Pancreas (tissue), 10 donors: ENCODE results near the gene NSRP1. TPM values are rescaled to one million over a fixed set of nuclear protein-coding genes. Genes with fewer than 3 reads are reported as not detected.

Experiments used
- ATAC-seq, 4 donors: fragments of 200-7000 bp; cut with Tn5 transposase; one replicate each; pipeline versions ENCODE4 v1.8.0 to v1.9.1; 2020; ENCODE audit warnings: mild to moderate bottlenecking in 4 of 4, moderate library complexity in 4 of 4
- DNase-seq, 6 donors: peaks; one replicate each; pipeline ENCODE4 v3.0.0-alpha.2; 2020
- FAIRE-seq: peaks from 2 replicates; lab custom pipeline; 2012; peaks lifted over from hg19 to GRCh38; lab: Jason Lieb, UNC
- H3K27ac ChIP-seq, 4 donors: fragments of 200-600 bp; sonication (generic); 1 replicate in 3 of 4; 2 replicates in 1 of 4; pipeline versions ENCODE4 v1.5.0 to v1.8.0; 2020
- H3K27me3 ChIP-seq, 4 donors: fragments of 200-600 bp; one replicate each; pipeline ENCODE4 v1.8.0; 2021
- H3K36me3 ChIP-seq, 3 donors: fragments of 200-600 bp; sonication (generic) in 1 of 3; one replicate each; pipeline versions ENCODE4 v1.5.0 to v1.8.0; 2020 to 2021
- H3K4me1 ChIP-seq, 3 donors: fragments of 200-600 bp; one replicate each; pipeline ENCODE4 v1.8.0; 2021
- H3K4me3 ChIP-seq, 4 donors: fragments of 200-600 bp; sonication (generic) in 2 of 4; one replicate each; pipeline versions ENCODE4 v1.5.0 to v1.8.0; 2020 to 2021
- H3K9me3 ChIP-seq, 4 donors: fragments of 200-600 bp; one replicate each; pipeline ENCODE4 v1.8.0; 2021
- WGBS, 2 donors: extraction: QIAGEN DNeasy Blood & Tissue Kit; methylation state at CpG; one replicate each; pipeline ENCODE4 v1.1.7; 2013; 5-methylcytosine and 5-hydroxymethylcytosine counted together
- intact Hi-C, 3 donors: fragments of 100-400 bp; cut with DNase I; formaldehyde crosslinking; loops; one replicate each; pipeline versions ENCODE4 v1.11.1 to v1.14.2; 2022
- polyA plus RNA-seq, 2 donors: library from polyadenylated mRNA; stranded (reverse); fragments of 200-250 nt; gene quantifications; one replicate each; pipeline ENCODE4 v1.2.3, GENCODE V29; 2013
- total RNA-seq, 6 donors: library from RNA; stranded (reverse); fragmentation: NEBNext Ultra II Directional in 4 of 6; extraction: Animal tissue kit (Norgen Biotek cat#: 25700) in 4 of 6; gene quantifications; one replicate each; pipeline versions ENCODE4 v1.2.1 to v1.2.4, GENCODE V29; 2021 to 2023
- TF ChIP-seq, protein P1 (sequence below), 4 donors: fragments of 200-600 bp; sonication (generic) in 3 of 4; IDR thresholded peaks; one replicate each; pipeline versions ENCODE4 v1.5.0 to v1.8.0; 2021; ENCODE audit warnings: antibody characterized with exemption in 4 of 4
- donor health status: healthy with polysubstance abuse.
- donor health status: DM: no; HTN: no; CAD: no; lungs with moderate emphysema.
- donor health status: DM: no; HTN: no; CAD: no.
- donor health status: control.
- donor health status: control.
- donor health status: Bipolar disorder and iron deficiency.
- donor health status: DM: yes; HTN: yes; CAD: no.
- donor health status: DM: no; HTN: no; CAD: no.
- donor health status: DM: no; HTN: no; CAD: no.
- donor health status: DM: yes; HTN: yes; CAD: no.

The NSRP1 gene
- total and polyA plus RNA-seq, 8 donors, result 13.8 to 24.2 (median 15.2) TPM

DNA sequence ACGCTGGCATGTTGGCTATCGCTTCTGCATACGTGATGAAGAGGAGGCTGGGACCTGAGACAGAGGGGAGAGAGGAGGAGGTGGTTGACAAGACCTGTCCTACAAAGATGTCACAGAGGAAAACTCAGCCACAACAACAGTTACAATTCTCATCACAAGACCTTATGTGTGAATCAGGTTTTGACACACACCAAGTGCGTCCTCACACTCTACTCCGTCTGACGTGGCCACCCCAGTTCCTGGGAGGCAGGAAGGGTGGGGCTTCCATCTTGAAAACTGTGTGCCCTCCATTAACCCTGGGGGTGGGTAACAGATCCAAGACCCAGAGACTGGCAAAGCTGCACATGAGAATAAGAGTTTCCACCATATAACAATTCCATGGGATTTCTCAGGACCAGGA is 94.8 kb downstream of the NSRP1 start:
- TF ChIP-seq, protein P1, sequence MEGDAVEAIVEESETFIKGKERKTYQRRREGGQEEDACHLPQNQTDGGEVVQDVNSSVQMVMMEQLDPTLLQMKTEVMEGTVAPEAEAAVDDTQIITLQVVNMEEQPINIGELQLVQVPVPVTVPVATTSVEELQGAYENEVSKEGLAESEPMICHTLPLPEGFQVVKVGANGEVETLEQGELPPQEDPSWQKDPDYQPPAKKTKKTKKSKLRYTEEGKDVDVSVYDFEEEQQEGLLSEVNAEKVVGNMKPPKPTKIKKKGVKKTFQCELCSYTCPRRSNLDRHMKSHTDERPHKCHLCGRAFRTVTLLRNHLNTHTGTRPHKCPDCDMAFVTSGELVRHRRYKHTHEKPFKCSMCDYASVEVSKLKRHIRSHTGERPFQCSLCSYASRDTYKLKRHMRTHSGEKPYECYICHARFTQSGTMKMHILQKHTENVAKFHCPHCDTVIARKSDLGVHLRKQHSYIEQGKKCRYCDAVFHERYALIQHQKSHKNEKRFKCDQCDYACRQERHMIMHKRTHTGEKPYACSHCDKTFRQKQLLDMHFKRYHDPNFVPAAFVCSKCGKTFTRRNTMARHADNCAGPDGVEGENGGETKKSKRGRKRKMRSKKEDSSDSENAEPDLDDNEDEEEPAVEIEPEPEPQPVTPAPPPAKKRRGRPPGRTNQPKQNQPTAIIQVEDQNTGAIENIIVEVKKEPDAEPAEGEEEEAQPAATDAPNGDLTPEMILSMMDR (IDR thresholded peaks at IDR 0.05), result no peak
- H3K9me3 ChIP-seq, result no peaks in the 10 kb centered on the region
- no peak for ATAC-seq
- no peak overlapping the region for H3K27ac ChIP-seq
- no peak for DNase-seq
- H3K27me3 ChIP-seq, result no peaks in the 10 kb centered on the region
- no peaks in the 10 kb centered on the region for H3K36me3 ChIP-seq
- intact Hi-C loops, result no loop called here
- no peak overlapping the region for H3K4me3 ChIP-seq
- no peak for FAIRE-seq
- WGBS, 2 donors, result 81% methylated on average over 6 of the region's 6 CpGs
- H3K4me1 ChIP-seq, result no peaks in the 10 kb centered on the region

DNA sequence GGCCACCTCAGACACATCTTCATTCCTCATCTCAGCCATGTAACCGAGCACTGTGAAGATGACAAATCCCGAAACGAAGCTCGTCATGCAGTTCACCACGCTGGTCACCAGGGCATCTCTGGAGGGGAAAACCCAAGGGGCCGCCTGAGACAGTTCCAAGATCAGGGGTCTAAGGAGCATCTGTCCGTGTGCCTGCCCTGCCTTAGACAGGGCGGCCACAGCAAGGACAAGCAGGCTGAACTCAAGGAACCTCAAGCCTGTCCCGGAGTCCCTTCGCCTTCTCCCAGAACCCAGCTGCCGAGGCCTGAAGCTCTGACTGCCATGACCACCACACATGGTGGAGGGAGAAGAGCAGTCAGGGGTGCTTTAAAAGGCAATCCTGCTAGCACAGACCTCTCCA is 96.1 kb downstream of the NSRP1 start:
- Histone ChIP-seq H3K4me1 (no peaks in the 10 kb centered on the region), H3K4me3 (no peak overlapping the region), H3K36me3 (no peaks in the 10 kb centered on the region), H3K27me3 (no peaks in the 10 kb centered on the region), H3K9me3 (no peaks in the 10 kb centered on the region), H3K27ac (no peak overlapping the region)
- DNase-seq (no peak), ATAC-seq (no peak), FAIRE-seq (no peak)
- WGBS, 2 donors, result 84 to 88% methylated on average over 11 of the region's 11 CpGs
- TF ChIP-seq, protein P1 (IDR thresholded peaks at IDR 0.05), result no peak
- intact Hi-C loops, result no loop called here

DNA sequence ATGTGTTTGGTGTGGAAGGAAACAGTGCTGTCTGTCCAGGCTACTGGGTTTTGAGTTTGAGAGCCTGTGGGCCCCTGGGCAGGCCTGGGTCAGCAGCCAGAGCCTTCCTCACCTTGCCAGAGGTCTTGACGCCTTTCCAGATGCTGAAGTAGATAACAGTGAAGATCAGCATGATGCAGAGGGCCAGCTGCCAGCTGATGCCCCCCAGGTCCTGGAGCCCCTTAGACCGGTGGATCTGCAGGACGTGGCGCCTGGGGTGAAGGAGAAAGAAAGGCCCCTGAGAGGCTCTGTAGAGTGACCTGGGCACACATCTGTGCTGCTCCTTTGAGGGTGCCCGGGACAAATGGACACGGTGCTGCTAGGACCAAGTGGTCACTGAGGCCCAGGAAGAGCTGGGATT is 100.4 kb downstream of the NSRP1 start:
- no peak overlapping the region for H3K27ac ChIP-seq
- FAIRE-seq (no peak), ATAC-seq (no peak), DNase-seq (no peak)
- TF ChIP-seq, protein P1 (IDR thresholded peaks at IDR 0.05), result no peak
- no peaks in the 10 kb centered on the region for H3K4me1 ChIP-seq
- no peaks in the 10 kb centered on the region for H3K36me3 ChIP-seq
- no peaks in the 10 kb centered on the region for H3K27me3 ChIP-seq
- no peak overlapping the region for H3K4me3 ChIP-seq
- WGBS, 2 donors, result 86 to 95% methylated on average over 6 of the region's 6 CpGs
- H3K9me3 ChIP-seq, result no peaks in the 10 kb centered on the region
- intact Hi-C loops, result no loop called here

DNA sequence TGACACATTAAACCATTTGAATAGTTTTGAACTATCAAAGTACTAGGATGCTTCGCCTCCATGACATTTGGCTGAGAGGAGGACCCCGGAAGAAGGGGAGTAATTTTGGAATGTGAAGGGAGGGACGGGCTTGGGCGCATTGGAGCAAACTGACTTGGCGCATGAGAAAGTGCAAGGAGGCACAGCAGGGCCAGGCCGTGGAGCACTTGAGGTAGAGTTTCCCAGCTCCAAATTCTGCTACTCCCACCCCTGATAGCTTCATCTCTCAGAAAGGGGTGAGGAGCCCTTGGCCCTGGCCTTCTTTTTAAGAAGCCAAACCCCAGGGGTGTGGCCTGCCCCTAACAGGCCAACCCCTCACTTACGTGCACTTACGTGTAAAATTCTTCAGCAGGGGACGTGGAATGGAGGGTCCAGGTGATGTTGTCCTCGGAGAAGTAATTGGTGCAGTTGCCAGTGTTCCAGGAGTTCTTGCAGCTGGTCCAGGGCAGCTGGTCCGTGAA is 101.2 kb downstream of the NSRP1 start:
- Histone ChIP-seq H3K4me1 (no peaks in the 10 kb centered on the region), H3K27me3 (no peaks in the 10 kb centered on the region), H3K9me3 (no peaks in the 10 kb centered on the region), H3K4me3 (no peak overlapping the region), H3K27ac (no peak overlapping the region), H3K36me3 (no peaks in the 10 kb centered on the region)
- WGBS, 2 donors, result 88 to 93% methylated on average over 11 of the region's 11 CpGs
- intact Hi-C loops, result no loop called here
- ATAC-seq, result no peak
- no peak for DNase-seq
- FAIRE-seq, result no peak
- TF ChIP-seq, protein P1 (IDR thresholded peaks at IDR 0.05), result no peak

DNA sequence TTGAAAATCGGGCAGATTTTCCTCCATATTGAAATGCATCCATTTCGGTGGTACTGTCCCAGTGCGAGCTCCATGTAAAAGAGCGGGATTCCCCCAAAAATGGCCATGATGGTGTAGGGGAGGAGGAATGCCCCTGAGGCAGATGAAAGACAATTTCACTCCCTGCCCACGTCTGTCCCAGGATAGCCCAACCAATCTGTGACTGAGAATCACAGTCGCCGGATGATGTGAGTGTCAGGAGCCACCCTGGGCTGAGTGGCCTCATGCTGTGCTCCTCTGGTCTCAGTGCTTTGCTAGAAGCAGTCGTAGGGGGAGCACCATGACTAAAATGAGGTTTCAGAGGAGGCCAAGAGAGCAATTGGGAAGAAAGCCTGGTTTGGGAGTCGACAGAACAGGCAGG is 102.2 kb downstream of the NSRP1 start:
- Histone ChIP-seq H3K4me3 (no peak overlapping the region), H3K4me1 (no peaks in the 10 kb centered on the region), H3K27ac (no peak overlapping the region), H3K36me3 (no peaks in the 10 kb centered on the region), H3K9me3 (no peaks in the 10 kb centered on the region), H3K27me3 (no peaks in the 10 kb centered on the region)
- DNase-seq (no peak), ATAC-seq (no peak), FAIRE-seq (no peak)
- 79 to 83% methylated on average over 9 of the region's 9 CpGs for WGBS, 2 donors
- intact Hi-C loops, result no loop called here
- TF ChIP-seq, protein P1 (IDR thresholded peaks at IDR 0.05), result no peak
